GM13976 (cell line): ENCODE data around the gene PIP4P1.

Experiments
- DNase-seq: peaks from one replicate; pipeline ENCODE4 v3.0.0; 2012; ENCODE audit warnings: low spot score
- CTCF ChIP-seq: IDR thresholded peaks from 2 replicates; pipeline ENCODE4 v1.5.1; 2012; ENCODE audit warnings: borderline replicate concordance, mild to moderate bottlenecking; ENCODE audit not compliant: insufficient read depth; ENCODE audit errors: extremely low read depth, missing control alignments, control extremely low read depth
- in situ Hi-C: fragments of 300-500 bp; cut with MboI; formaldehyde crosslinking; loops from one replicate; pipeline ENCODE4 v1.12.0; 2022; ENCODE audit warnings: low sequenced_read_pairs, mixed read lengths, inconsistent platforms; ENCODE audit not compliant: unreplicated experiment

The PIP4P1 gene

GRCh38 chr14:20409226-20409625 is 52.0 kb downstream of the PIP4P1 start:
- TF ChIP-seq CTCF: no peak
- in situ Hi-C loops: no loop called here
- no peak for DNase-seq
